Measurements from ENCODE around the gene RRAS. TPM values are rescaled to one million over a fixed set of nuclear protein-coding genes. Genes with fewer than 3 reads are reported as not detected.
A peak's percentile ranks its signal among the peaks of the same experiment; 100 is the strongest.

The RRAS gene
- 10 to 100 TPM; 20.1 to 49.9 (median 26.6) TPM for polyA plus RNA-seq (ENCODE audit: insufficient read length in 4 of 4)

DNA sequence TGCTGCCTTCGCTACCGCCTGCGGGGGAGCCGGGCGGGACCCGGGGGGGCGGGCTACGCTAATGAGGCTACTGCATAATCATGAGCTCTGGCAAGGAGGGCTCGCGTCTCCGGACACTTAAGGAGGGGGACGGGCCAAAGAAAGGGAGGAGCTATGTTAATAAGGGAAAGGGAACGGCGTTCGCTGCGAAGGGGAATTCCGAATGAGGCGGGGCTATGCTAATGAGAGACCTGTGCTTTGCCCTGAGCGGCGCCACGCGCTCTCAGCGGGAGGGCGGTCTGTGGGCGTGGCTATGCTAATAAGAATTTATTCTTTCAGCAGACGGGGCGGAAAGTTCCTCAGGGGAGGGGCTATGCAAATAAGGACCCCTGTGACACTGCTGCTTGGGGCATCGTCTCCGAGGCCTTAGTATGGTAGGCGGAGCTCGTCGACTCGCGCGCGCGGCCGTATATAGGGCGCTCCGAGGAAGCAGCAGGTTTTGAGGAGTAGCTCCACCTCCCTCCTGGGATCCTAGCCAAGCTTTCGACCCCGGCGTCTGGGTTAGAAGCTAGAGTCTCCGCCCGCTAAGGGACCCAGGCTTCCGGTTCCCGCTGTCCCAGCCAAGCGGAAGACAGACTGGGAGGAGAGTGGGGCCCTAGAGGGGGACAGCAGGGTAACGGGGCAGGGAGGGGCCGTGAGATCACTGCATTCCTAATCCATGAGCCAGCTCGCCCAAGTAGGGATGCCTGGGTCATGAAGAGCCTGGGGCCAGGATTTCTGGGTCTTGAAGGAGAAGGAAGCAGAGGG lies at the start of gene RRAS:
TSS of gene RRAS (minus strand) at position 31 of the 786 bp plus-strand sequence. CDS start 45 bp downstream, outside the sequence.
- peak; percentile 99 to 100 (median 99) for DNase-seq (ENCODE audit: low read depth in 4 of 4, low spot score in 3 of 4)

GRCh38 chr19:49689133-49690078 lies 49.5 kb upstream of the RRAS start, which contains the start of gene ADM5:
Gene ADM5 (plus strand): TSS chr19:49689594. CDS start chr19:49689838, 244 bp downstream.
- no peak for DNase-seq (ENCODE audit: low read depth in 4 of 4, low spot score in 3 of 4)

DNA sequence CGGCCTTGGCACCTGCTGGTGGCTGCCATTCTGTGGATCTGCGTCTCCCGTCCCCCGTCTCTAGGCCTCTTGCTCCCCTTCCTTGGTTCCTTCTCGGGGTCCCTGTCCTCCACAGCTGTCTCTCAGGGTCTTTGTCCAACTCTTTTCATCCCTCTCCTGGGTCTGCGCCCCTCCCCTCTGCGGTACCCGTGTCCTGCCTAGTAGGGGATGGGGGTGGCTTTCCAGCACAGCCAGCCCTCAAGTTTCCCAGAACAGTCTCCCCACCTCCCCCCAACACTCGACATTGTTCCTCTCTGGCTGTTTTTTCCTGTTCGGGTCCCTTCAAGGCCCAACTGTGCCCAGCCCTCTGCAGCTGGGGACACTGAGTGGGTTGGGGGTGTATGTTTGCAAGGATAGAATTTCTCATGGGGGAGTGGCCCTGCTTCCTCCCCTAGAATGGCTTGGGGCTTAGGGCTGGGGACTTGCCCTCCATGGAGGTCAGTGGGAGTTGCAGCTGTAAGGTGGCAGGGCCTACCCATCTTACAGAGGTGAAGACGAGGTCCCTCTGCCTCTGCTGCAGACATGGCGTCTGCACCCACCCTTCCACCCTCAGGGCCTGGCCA lies 48.7 kb upstream of the RRAS start:
- no peak for DNase-seq (ENCODE audit: low read depth in 4 of 4, low spot score in 3 of 4)

GRCh38 chr19:49687566-49688316 lies 47.8 kb upstream of the RRAS start:
- DNase-seq (ENCODE audit: low read depth in 4 of 4, low spot score in 3 of 4), result no peak

- no peak for DNase-seq (ENCODE audit: low read depth in 4 of 4, low spot score in 3 of 4)
Observed at GRCh38 chr19:49687150-49687549, 47.2 kb upstream of the RRAS start.

DNA sequence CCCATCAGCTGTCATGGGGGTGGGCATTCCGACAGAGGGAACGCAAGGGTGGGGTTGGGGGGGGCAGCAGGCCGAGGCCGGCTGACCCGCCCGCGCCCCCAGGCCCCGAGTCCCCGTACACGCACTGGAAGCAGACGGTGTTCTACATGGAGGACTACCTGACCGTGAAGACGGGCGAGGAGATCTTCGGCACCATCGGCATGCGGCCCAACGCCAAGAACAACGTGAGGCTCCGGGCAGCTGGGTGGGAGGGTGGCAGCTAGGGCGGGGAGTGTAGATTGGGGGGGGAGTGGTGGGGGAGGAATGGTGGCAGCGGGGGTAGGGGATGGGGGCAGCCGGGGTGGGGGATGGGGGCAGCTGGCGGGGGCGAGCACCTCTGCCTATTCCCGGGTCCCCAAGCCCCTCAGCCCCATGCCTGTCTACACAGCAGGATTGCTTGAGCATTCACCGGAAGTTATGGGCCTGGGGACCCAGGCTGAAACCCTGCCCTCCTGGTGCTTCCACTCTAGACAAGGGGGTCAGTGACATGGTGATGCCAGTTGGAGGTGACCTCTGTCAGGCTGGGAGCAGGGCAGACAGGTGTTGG lies 46.7 kb upstream of the RRAS start:
- no peak for DNase-seq (ENCODE audit: low read depth in 4 of 4, low spot score in 3 of 4)

DNA sequence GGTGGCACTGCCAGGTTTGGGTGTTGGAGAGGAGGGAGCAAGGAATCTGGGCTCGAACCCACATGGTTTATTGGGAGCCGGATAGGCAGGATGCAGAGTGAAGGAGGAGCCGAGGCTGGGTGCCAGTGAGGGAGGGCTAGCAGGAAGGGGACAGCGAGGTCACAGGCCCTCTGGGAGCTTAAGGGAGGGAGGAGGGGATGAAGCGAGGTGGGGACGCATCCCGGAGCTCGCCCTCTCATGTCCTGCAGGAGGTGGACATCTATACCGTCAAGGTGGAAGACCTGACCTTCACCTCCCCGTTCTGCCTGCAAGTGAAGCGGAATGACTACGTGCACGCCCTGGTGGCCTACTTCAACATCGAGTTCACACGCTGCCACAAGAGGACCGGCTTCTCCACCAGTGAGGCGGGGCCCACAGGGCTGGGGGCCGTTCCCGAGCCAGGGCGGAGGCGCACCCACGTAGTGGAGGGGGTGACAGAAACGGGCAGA lies 45.9 kb upstream of the RRAS start:
- DNase-seq (ENCODE audit: low read depth in 4 of 4, low spot score in 3 of 4), result no peak

- DNase-seq (ENCODE audit: low read depth in 4 of 4, low spot score in 3 of 4), result no peak
Observed at GRCh38 chr19:49684983-49685553, 45.1 kb upstream of the RRAS start.

- no peak for DNase-seq (ENCODE audit: low read depth in 4 of 4, low spot score in 3 of 4)
Observed at GRCh38 chr19:49684251-49684982, 44.5 kb upstream of the RRAS start.

- DNase-seq (ENCODE audit: low read depth in 4 of 4, low spot score in 3 of 4), result no peak
Observed at GRCh38 chr19:49683814-49684250, 43.9 kb upstream of the RRAS start.

- no peak for DNase-seq (ENCODE audit: low read depth in 4 of 4, low spot score in 3 of 4)
Observed at GRCh38 chr19:49682274-49682673, 42.3 kb upstream of the RRAS start.

DNA sequence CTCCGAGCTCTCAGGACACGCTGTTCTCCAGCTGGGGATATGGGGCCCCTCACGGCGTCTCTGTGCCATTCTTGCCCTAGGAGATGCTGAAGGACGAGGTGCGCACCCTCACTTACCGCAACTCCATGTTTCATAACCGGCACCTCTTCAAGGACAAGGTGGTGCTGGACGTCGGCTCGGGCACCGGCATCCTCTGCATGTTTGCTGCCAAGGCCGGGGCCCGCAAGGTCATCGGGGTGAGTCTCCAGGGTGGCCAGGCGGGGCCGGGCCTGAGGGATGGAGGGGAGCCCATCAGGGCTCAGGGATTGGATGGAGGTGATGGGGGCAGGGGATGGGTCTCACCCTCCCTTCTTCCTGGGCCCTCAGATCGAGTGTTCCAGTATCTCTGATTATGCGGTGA lies 41.9 kb upstream of the RRAS start:
- no peak for DNase-seq (ENCODE audit: low read depth in 4 of 4, low spot score in 3 of 4)

DNA sequence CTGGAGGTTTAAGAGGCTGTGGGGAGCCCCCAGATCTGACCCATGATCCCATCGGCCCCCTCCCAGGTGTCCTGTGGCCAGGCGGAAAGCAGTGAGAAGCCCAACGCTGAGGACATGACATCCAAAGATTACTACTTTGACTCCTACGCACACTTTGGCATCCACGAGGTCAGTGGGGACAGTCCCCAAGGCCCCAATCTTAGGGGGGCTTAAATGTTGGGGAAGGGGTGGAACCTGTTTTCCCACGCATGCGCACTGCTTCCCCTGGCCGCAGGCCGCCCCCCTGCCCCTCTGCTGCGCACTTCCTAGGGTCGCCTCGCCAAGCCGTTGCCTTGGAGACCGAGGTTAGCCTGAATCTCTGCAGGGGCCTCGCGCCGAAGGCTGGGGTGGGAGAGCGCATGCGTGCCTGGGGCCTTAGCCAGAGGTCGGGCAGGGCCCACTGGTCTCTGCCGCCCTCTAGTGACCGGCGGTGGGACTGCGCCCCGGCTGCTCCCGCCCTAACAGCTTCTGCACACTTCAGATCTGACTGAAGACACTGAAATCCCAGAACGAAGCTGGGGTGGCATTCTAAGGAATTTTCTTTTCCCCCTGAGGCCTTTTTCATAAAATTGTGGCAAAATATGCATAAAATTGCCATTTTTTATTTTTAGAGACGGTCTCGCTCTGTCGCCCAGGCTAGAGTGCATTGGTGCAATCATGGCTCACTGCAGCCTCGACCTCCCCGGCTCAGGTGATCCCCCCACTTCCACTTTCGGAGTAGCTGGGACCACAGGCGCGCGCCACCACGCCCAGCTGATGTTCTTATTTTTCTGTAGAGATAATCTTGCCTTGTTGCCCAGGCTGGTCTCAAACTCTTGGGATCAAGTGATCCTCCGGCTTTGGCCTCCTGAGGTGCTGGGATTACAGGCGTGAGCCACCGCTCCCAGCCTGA lies 40.7 kb upstream of the RRAS start:
- peak; percentile 79 to 87 (median 83) for DNase-seq (ENCODE audit: low read depth in 4 of 4, low spot score in 3 of 4)

DNA sequence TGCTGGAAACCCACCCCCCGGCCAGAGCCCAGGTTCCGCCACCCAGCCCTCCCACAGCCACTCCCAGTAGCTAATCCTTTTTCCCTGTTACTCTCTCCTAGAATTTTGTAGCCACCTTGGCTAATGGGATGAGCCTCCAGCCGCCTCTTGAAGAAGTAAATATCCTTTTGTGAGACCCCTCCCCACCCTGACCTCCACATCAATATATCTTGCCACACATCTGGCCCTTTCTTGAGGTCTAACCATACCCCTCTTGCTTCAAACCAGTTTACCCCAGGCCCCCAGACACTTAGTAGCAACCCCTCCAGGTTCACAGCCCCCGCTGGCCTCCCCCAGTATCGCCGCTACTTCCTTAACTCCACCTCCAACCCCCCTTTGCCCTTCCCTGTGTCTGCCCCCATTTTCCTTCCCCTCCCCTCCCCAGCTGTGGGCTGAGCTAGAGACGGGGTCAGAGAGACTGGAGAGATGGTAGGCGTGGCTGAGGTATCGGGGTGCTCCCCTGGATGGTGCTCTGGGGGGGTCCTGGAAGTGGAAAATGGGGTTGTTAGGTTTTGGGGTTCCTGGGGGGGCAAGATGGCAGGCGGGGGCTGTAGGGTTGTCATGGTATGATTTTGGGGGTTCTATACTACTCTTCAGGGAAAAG lies 39.9 kb upstream of the RRAS start:
- DNase-seq (ENCODE audit: low read depth in 4 of 4, low spot score in 3 of 4), result no peak

DNA sequence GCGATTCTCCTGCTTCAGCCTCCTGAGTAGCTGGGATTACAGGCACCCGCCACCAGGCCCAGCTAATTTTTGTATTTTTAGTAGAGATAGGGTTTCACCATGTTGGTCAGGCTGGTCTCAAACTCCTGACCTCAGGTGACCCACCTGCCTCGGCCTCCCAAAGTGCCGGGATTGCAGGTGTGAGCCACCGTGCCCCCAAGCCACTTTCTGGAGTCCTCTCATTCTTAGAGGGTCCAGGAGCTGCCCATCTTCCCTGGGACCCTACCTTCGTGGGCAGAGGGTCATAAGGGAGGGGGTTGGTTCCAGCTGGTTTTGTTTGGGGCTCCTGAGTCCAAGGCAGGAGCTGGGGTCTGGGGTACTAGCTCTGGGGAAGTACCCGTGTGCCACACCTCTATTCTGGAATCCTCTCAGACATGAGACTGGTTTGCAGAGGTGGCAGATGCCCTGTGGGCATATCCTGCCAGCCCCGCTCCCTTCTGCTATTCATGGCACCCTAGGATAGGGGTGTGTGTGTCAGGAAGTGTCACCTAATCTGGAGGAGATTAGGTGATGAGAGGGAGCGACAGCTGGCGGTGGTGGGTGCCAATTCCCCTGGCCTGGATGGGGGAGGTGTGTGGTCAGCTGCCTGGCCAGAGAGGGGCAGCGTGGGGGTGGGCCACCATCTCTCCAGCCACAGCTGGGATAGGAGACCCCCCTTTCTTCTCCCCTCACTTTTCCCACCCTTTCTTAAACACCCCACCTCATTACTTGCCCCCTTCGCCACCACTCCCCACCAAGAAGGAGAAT lies 39.2 kb upstream of the RRAS start:
- DNase-seq (ENCODE audit: low read depth in 4 of 4, low spot score in 3 of 4), result no peak

All from left renal pelvis (tissue), 4 donors.